KBM-7 (cell line): ENCODE data around the gene PCSK5.

Experiments used
- DNase-seq: peaks from one replicate; pipeline ENCODE4 v3.0.0-alpha.2; 2015
- in situ Hi-C: fragments of 300-500 bp; cut with MboI; formaldehyde crosslinking; loops from 2 replicates; pipeline ENCODE4 v1.14.3; 2020; ENCODE audit warnings: low sequenced_read_pairs, low pct_unique_long_range_greater_than_20kb, mixed read lengths

Gene PCSK5

DNA sequence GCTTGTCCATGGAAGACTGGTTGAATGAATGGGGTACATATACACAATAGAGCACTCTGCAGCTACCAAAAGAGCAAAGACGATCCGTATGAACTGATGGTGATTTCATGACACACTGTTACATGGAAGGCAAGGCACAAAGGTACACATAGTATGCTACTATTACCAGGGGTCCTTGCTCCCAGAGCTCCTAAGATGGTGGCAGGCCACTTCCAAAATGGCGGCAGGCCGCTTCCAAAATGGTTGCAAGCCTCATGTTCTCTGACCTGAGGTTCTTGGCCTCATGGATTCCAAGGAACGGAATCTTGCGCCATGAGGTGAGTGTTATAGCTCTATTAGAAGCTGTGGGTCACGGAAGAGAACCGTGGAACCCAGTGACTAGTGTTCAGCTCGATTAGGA, 356.2 kb downstream of the PCSK5 start:
- in situ Hi-C loops: no loop called here
- DNase-seq: no peak

DNA sequence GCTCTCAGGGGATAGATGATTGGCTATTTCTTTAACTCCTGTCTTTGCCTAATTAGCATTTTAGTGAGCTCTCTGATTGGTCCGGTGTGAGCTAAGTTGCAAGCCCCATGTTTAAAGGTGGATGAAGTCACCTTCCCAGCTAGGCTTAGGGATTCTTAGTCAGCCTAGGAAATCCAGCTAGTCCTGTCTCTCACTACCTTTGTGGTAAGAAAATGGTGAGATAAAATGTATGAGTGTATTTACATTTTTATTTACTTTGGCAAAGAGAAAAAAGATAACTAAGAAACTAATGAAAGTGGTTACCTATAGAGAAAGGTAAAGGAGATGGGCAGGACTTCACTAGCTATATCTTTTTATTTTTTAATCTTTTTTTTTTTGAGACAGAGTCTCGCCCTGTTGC, 357.0 kb downstream of the PCSK5 start:
- in situ Hi-C loops: no loop called here
- DNase-seq: no peak

DNA sequence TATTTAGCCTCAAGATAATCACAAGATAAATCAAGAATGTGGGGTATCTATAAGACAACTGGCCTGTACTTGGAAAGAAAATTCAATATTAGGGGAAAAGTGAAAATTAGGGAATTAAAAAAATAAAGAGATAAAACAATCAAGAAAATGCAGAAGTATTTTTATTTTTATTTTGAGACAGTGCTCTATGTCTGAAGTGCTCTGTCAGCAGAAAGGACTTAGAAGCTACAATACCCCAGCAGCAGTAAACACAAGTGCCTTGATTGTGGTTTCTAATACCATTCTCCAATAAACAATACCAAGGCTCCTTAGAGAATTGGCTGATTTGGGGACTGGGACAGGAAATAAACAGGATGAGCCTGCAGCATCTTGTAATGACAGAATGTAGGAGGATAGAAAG, 358.8 kb downstream of the PCSK5 start:
- no peak for DNase-seq
- in situ Hi-C loops: no loop called here

DNA sequence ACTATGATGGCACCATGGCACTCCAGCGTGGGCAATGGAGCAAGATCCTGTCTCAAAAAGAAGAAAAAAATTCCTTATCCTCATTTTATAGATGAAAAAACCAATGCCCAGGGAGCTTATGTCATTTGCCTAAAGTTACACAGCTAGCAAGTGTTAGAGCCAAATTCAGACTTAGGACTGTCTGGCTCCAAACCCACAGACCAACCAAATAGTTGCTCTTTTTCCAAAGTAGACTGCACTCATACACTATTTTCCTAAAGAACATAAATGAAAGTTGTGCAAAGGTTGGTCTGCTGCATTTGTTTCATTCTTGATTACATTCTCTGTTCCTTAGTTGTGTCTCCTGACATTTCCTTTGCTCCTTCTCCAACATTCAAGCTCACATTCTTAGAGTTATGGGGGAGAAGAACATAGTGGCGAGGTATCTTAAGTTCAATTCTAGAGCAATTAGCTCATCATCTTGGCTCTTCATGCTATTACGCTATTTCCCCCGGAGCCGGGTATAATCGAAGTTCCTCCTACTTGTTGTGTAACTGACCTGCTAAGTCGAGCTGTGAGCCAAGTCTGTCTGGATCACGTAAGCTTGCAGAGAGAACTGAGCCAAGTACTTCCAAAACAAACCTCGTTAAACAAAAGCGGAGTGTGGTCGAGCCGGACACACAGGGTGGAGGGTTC, 365.4 kb downstream of the PCSK5 start:
- DNase-seq: no peak
- in situ Hi-C loops: no loop called here

DNA sequence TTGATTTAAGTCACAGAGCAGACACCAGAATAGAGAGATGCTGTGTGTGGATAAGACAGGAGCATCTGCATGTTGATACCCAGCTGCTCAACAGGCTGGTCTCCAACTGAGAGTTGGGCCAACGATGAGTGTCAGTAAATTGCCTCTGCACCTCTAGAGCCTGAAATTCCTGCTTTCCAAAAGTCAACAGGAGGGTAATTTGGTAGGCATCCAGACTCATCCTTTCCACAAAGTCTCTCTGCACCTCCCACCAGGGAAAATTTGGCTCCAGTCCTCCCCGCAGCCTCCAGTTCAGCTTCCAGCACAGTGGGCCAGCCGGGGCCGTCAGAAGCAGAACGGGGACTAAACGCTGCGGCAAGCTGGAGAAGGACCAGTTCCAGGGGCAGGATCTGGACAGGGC, 366.8 kb downstream of the PCSK5 start:
- in situ Hi-C loops: no loop called here
- no peak for DNase-seq

DNA sequence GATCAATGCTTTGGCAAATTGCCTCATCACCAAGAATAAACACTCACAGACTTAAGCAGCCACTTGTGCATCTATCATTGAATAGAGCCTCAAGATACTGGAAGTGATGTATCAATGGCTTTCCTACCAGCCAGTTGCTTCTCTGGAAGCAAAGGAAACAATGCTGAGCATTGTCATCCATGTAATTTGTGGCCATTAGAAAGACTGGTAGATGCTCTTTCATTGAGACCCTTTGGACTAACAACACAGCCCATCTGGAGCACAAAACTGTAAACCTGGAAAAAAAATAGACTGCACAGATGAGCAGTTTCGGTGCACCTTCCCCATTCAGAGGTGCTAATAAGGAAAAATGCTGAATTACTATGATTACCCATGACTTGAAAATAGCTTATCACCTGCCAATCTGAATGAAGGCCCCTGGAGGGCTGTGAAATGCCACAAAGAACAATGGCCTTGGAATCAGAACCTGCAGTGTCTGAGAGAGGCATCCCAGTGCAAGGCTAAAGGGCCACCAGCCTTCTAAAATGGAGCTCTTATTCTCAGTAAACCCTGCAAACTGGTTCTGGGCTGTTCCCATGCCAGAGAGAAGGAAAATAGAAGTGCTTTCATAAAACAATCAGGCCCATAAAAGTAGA, 376.3 kb downstream of the PCSK5 start:
- DNase-seq: no peak
- in situ Hi-C loops: no loop called here

DNA sequence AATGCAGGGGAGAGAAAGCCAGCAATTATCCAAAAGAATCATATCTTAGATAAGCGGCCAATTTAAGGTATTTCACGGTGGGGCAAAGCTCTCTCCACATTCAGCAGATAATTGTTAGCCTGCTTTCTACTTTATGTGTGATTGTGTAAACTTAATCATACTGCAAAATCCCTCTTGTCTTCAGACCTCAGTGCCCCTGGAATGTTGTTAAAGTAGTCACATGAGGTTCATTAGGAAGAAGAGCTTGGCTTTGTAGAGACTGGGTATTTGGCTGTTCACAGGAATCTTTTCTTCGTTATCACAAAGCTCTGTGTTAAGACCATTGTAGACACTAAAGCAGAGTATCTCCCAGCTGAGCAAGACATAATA, 376.8 kb downstream of the PCSK5 start:
- no peak for DNase-seq
- in situ Hi-C loops: no loop called here

DNA sequence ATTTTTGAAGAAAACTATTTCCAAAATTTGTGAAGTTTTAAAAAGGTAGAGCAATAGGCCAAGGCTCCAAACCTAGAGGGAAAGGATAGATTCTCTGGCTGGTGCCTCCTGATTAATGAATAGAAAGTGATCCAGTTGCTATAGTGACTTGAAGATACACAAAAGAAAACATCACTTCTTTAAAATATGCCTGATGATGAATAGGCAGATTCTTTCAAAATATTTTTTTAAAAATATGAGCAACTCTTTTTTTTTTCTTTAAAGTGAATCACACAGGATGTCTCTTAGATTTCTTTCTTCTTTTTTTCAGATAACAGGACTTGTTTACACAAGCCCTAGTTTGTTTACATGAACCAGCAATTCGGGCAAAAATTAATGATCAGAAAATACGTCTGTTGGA, 379.3 kb downstream of the PCSK5 start:
- DNase-seq: no peak
- in situ Hi-C loops: no loop called here

DNA sequence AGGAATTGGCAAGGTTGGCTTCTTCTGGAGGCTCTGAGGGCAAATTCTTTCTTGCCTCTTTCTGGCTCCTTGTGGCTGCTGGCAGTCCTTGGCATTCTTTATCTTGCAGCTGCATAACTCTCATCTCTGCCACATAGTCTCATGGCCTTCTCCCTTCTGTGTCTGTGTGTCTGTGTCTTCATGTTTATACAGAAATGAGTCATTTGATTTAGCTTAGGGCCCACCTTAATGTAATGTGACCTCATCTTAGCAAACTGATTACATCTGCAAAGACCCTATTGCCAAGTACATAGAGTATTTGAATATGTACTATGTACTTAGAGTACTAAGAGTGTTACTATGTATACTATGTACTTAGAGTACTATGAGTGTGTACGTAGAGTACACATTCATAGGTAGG, 381.3 kb downstream of the PCSK5 start:
- DNase-seq: no peak
- in situ Hi-C loops: no loop called here

DNA sequence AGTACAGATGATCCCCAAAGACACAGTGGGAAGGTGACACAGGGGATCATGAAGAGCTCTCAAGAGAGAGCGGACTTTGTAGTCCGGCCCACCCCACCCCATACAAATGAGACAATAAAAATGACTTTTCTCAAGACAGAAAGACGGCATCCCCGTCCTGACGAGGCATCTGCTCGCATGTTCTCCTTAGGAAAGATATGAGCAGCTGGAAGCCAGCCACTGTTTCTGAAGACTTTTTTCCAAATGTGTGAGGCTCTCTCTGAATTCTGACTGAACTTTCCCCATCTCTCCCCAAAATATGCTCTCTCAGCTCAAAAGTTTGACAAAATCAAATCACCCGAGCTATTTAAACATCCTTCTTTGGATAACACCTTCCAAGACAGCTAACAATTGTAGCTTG, 398.6 kb downstream of the PCSK5 start:
- in situ Hi-C loops: no loop called here
- no peak for DNase-seq

DNA sequence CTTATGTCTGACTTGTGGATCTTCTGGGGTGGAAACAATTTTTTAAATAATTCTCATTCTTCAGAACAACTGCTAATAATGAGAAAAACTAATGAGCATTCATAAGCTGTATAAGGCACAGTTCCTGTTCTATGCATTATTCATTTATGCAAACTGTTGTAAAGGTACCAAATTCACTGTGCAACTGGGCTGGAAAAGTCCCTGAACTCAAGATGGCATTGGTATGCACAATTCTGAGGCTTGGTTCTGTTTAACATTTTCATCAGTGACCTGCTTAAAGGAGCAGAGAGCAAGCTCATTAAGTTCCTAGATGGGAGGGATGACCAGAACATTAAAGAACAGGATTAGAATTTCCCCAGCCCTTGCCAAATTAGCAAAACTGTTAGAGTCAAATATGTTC, 399.2 kb downstream of the PCSK5 start:
- no peak for DNase-seq
- in situ Hi-C loops: no loop called here

DNA sequence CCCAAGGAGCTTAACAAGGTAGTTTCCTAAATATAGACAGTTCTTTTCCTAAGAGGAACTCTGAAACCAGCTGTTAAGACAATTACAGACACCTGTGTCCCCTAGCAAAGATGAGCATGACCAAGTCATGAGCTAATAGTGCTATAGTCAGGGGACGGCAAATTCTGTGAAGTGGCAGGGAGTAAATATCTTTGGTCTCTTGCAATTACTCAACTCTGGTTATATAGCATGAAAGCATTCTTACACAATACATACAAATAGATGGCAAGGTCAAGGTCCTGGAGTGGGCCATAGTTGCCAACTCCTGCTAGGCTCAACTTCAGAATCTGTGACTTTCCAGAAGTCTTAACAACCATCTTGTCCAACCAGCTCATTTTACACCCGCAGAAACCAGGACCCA, 400.1 kb downstream of the PCSK5 start:
- in situ Hi-C loops: no loop called here
- no peak for DNase-seq

DNA sequence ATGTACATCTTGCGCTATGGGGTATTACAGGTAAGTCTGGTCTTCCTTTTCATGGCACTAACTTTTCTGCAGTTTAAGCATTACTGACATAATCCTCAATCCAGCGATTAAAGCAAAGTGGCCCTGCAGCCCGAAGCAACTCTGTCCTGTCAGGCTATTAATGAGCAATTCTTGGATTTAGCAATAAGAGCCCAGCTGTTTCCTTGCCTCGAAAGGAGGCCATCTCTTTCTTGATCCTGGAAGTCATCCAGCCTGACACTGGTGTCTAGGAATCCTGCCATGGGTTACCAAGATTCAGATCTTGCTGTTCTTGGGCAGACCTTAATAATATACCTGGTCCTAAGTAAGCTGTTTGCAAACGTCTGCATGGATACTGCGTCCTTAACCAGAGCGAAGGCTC, 401.8 kb downstream of the PCSK5 start:
- in situ Hi-C loops: no loop called here
- no peak for DNase-seq

DNA sequence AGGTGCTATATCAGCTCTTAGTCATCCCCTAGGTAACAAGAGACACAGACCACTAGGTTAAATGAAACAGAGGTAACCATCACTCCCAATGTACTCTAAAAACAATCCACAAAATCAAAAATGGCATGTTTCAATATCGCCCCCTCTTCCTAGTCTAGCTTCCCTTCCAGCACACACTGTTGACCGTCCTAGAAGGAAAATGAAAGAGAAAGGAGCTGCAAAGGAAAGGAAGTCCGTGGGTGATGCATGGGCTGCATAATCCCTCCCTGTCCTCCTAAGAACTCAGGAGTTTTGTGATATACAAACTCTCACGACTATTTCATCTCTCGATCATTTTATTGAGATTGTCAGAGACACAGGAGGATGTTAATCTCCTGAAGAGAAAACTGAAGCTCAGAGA, 402.2 kb downstream of the PCSK5 start:
- in situ Hi-C loops: no loop called here
- no peak for DNase-seq

DNA sequence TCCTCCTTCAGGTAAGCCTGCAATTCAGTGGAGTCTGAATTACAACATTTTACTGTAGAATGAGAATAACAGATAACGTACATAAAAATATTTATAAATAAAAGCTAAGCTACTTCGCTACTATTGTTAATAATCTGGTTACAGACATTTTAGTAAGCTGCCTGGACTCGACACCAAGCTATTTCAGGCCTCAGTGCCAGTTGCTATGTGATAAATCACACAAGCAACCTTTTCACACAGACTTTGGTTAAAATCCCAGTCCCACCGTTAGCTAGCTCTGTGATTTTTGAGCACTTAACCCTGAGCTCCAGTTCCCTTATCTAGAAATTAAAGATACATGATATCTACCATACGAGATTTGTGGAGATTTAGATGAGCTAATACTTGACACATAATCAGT, 403.8 kb downstream of the PCSK5 start:
- in situ Hi-C loops: no loop called here
- no peak for DNase-seq

DNA sequence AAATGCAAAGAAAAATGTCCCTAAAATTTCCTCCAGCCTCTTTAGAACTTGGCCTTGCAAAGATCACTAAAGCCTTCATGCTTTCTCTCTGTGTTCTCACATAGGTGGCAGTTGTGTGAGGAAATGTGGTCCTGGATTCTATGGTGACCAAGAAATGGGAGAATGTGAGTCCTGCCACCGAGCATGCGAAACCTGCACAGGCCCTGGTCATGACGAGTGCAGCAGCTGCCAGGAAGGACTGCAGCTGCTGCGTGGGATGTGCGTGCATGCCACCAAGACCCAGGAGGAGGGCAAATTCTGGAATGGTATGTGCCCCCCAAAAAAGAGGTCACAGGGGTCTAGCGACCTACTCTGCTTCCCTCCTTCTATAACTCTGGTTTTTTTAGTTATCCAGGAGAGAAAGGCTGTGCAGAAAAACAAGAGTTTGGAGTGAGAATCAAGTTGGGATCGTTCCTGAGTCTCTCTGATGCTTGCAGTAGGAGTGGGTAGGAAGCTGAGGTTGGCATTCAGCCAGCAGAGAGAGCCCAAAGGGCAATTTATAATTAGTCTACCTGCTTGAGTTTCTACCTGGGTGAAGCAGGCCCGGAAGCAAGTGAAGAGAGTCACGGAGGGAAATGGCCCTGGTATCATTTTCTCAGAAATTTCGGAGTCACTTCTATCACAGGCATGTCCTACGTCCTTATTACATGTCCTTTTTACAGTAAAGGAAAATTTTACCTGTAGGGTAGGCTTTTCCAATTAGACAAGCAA, 406.3 kb downstream of the PCSK5 start:
- DNase-seq: no peak
- in situ Hi-C loops: no loop called here

DNA sequence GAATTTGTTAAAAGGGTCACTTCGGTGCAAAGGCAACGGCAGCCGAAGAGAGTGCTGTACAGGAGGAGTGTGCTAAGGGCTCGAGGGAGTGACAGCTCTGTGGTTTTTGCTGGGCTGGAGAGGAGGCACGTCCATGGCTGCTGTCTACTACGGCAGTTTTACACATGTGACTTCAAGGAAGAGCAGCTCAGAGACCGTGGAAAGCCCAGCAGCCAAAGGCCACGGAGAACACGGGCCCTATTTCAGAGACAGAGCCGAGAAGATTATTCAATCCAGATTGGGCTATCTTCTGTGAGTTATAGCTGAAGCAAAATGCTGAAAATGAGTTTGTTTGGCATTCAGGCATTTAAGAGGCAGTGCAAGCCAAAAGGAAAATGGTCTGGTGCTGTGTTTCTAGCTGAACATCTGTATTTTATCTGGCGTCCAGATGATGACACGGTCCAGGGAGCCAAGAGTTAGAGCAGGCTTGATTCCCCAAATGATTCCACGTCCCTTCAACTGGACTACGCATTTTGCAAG, 407.3 kb downstream of the PCSK5 start:
- DNase-seq: peak; percentile 7

DNA sequence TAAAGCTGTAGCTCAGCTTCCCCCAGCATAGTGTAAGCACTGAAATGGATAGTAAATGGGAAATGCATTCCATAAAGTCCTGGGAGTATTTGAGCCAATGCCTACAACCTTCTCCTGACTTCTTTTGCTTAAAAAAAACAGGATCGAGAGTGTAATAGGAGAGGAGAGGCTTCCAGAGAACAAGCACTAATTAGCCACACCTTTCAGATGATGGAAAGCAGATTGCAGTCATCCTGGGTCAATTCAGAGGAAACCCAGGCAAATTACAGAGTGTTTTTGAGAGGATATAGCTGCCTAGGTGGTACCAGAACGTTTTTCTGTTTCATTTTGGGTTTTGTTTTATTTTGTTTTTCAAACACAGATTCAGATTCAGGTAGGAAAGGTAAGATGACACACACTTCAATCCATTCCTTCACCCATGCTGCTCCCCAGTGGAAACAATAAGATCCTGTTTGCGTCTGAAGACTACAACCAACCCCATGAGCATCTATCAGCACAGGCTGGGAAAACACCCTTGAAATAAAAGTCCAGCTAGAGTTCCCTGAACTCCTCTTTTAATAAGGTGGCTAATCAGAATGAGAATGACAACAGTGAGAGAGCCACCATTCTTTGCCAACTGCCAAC, 408.2 kb downstream of the PCSK5 start:
- in situ Hi-C loops: no loop called here
- no peak for DNase-seq

More for the DNA sequence above, 407.3 kb downstream of the PCSK5 start:
- in situ Hi-C loops: no loop called here

DNA sequence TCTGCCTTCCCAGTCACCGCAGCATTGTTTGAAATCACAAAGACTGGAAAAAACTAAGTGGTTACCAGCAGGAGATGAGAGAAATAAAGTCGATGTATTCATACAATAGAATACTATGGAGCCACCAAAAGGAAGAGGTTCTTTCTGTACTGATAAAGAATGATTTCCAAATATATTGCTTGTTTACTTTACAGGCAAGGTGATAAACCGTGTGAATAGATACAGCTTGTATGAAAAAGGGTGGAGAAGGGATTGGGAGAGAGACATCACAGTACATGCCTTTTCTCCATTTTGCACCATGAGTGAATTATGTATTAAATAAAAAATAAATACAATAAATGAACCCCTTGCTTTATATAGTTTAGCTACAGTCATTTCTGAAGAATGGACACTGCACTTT, 412.1 kb downstream of the PCSK5 start:
- no peak for DNase-seq
- in situ Hi-C loops: no loop called here

DNA sequence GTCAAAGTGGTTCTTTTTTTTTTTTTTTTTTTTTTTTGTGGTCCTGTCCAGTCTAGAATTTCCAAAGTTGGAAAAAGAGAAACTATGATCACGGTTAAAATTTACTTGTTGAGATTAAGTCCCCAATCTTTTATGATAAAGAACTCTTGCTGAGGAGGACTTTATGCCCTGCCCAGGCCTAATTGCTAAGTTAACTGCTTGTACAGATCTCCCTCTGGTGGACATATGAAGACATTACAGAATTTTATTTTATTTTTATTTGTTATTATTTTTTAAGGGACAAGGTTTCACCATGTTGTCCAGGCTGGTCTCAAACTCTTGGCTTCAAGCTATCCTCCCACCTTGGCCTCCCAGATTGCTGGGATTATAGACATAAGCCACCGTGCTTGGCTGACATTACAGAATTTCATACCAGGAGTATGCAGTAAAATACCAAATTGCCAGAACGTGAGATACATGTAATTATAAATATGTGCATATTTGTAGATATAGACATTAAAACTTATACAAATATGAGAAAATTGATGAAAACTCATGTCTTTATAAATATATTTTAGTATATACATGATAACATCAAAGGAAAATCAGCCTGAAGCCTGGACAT, 412.6 kb downstream of the PCSK5 start:
- in situ Hi-C loops: no loop called here
- DNase-seq: peak; percentile 46
